A549 (cell line): ENCODE results near the gene ZNF587.

Source experiments
- CTCF ChIP-seq: fragments of >200 bp; sonication (Bioruptor Twin); formaldehyde crosslinking; IDR thresholded peaks from 3 replicates; pipeline ENCODE4 v1.5.1; 2016
- EP300 ChIP-seq, 2 experiments: fragments of >200 bp; sonication (Bioruptor Twin); formaldehyde crosslinking; IDR thresholded peaks; 2 replicates in 1 of 2; 3 replicates in 1 of 2; pipeline ENCODE4 v1.6.1; 2016 to 2017
- ESRRA ChIP-seq: fragments of 150-350 bp; IDR thresholded peaks from 2 replicates; pipeline ENCODE4 v1.6.1; 2014; ENCODE audit warnings: mild to moderate bottlenecking, low read length, borderline replicate concordance
- GATA3 ChIP-seq: IDR thresholded peaks from 2 replicates; pipeline ENCODE4 v1.6.1; 2012; ENCODE audit warnings: borderline replicate concordance
- HMGXB4 ChIP-seq: fragments of 250-450 bp; sonication (Bioruptor Pico); IDR thresholded peaks from 2 replicates; pipeline ENCODE4 v1.5.0; 2021; ENCODE audit warnings: mild to moderate bottlenecking, moderate library complexity, borderline replicate concordance
- MAX ChIP-seq: IDR thresholded peaks from 2 replicates; pipeline ENCODE4 v1.6.1; 2012
- MYC ChIP-seq: IDR thresholded peaks from 2 replicates; pipeline ENCODE4 v1.6.1; 2012; ENCODE audit warnings: mild to moderate bottlenecking, inconsistent platforms, low read length, improper control_type of control experiment, borderline replicate concordance
- POLR2A ChIP-seq: IDR thresholded peaks from 2 replicates; pipeline ENCODE4 v1.6.1; 2012; ENCODE audit warnings: mild to moderate bottlenecking, low read length
- TFCP2L1 ChIP-seq: fragments of 250-450 bp; sonication (Bioruptor Pico); IDR thresholded peaks from 2 replicates; pipeline ENCODE4 v1.5.0; 2021; ENCODE audit warnings: mild to moderate bottlenecking
- TF ChIP-seq, protein P1 (sequence below): fragments of 150-350 bp; IDR thresholded peaks from 2 replicates; pipeline ENCODE4 v1.6.1; 2014; ENCODE audit warnings: low read depth, mild to moderate bottlenecking, low read length

DNA sequence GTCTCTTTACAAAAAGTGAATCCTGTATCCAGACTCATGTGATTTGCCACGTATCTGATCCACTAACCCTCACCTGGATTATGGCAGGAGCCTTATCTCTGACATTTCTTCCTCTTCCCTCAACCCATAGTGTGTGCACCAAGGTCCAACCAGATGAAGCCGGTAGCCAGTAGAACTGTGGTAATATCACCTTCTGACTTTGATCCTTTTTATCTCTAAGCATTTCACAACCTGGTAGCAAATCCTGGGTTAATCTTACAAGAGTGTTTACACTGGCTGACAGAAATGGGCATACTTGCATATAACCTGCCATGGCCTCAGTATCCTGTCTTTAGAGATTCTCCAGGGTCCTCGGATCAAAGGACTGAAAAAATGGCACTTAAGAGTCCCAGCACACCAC lies 64.9 kb downstream of the ZNF587 start:
- TF ChIP-seq CTCF, result no peak
- no peak for TF ChIP-seq EP300 (IDR thresholded peaks at IDR 0.05)
- TF ChIP-seq MAX, result no peak
- no peak for TF ChIP-seq ESRRA
- TF ChIP-seq GATA3, result no peak
- TF ChIP-seq HMGXB4 (CRISPR knock-in tag), result no peak
- TF ChIP-seq, protein P1, sequence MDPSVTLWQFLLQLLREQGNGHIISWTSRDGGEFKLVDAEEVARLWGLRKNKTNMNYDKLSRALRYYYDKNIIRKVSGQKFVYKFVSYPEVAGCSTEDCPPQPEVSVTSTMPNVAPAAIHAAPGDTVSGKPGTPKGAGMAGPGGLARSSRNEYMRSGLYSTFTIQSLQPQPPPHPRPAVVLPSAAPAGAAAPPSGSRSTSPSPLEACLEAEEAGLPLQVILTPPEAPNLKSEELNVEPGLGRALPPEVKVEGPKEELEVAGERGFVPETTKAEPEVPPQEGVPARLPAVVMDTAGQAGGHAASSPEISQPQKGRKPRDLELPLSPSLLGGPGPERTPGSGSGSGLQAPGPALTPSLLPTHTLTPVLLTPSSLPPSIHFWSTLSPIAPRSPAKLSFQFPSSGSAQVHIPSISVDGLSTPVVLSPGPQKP, result no peak
- no peak for TF ChIP-seq POLR2A
- TF ChIP-seq MYC, result no peak
- no peak for TF ChIP-seq TFCP2L1 (CRISPR knock-in tag)
